HEK293 (cell line): ENCODE measurements around the gene KCTD21.

Experiments
- ATF2 ChIP-seq: fragments of 450-650 bp; formaldehyde crosslinking; IDR thresholded peaks from 2 replicates; pipeline ENCODE4 v1.5.1; 2016; ENCODE audit warnings: missing biosample characterization, missing genetic modification characterization, low read depth
- CTCF ChIP-seq: fragments of 450-650 bp; formaldehyde crosslinking; IDR thresholded peaks from 2 replicates; pipeline ENCODE4 v1.5.1; 2016; ENCODE audit warnings: missing biosample characterization, missing genetic modification characterization
- RBAK ChIP-seq: fragments of 450-650 bp; formaldehyde crosslinking; IDR thresholded peaks from 2 replicates; pipeline ENCODE4 v1.5.1; 2016; ENCODE audit warnings: missing biosample characterization, missing genetic modification characterization
- SP2 ChIP-seq: fragments of 450-650 bp; formaldehyde crosslinking; IDR thresholded peaks from 2 replicates; pipeline ENCODE4 v1.5.1; 2016; ENCODE audit warnings: missing biosample characterization, missing genetic modification characterization
- SP7 ChIP-seq: fragments of 450-650 bp; formaldehyde crosslinking; IDR thresholded peaks from 2 replicates; pipeline ENCODE4 v1.5.1; 2016; ENCODE audit warnings: missing biosample characterization, missing genetic modification characterization
- ZBTB8A ChIP-seq: fragments of 450-650 bp; formaldehyde crosslinking; IDR thresholded peaks from 2 replicates; pipeline ENCODE4 v1.5.1; 2016; ENCODE audit warnings: missing biosample characterization, missing genetic modification characterization
- ZNF138 ChIP-seq: fragments of 450-650 bp; formaldehyde crosslinking; IDR thresholded peaks from 2 replicates; pipeline ENCODE4 v1.5.1; 2016; ENCODE audit warnings: missing biosample characterization, missing genetic modification characterization, borderline replicate concordance
- ZNF621 ChIP-seq: fragments of 450-650 bp; formaldehyde crosslinking; IDR thresholded peaks from 2 replicates; pipeline ENCODE4 v1.5.1; 2017; ENCODE audit warnings: missing biosample characterization, missing genetic modification characterization
- ZNF776 ChIP-seq: fragments of 450-650 bp; formaldehyde crosslinking; IDR thresholded peaks from 2 replicates; pipeline ENCODE4 v1.5.0; 2017; ENCODE audit warnings: missing biosample characterization, missing genetic modification characterization, borderline replicate concordance

- TF ChIP-seq ZNF138, result no peak
- no peak for TF ChIP-seq ZNF621 (tag by site-specific recombination)
- TF ChIP-seq RBAK (tag by site-specific recombination), result no peak
- TF ChIP-seq ZNF776, result no peak
- no peak for TF ChIP-seq CTCF (tag by site-specific recombination)
- no peak for TF ChIP-seq SP7 (tag by site-specific recombination)
- no peak for TF ChIP-seq SP2 (tag by site-specific recombination)
- TF ChIP-seq ZBTB8A (tag by site-specific recombination), result no peak
- no peak for TF ChIP-seq ATF2
Measured at GRCh38 chr11:78189851-78190250, 1.4 kb upstream of the KCTD21 start.
